Measurements from ENCODE around the gene KLHL21. TPM values are rescaled to one million over a fixed set of nuclear protein-coding genes. Genes with fewer than 3 reads are reported as not detected.
"Not testable (repeated sequence)": the region's sequence is repeated elsewhere in the genome, so short reads cannot be mapped to it uniquely, and the experiment has no call there.

Gene KLHL21
- total RNA-seq, 1 experiment from 2014 or later = 21.6 TPM

GRCh38 chr1:6560267-6560666 lies 42.4 kb downstream of the KLHL21 start:
- no peaks in the 10 kb centered on the region for H3K36me3 Mint-ChIP-seq (ENCODE audit: insufficient read depth, unreplicated experiment)
- Histone ChIP-seq H3K36me3 (ENCODE audit: control insufficient read depth, insufficient read depth, low read length) (no peaks in the 10 kb centered on the region), H3K9me3 (no peaks in the 10 kb centered on the region), H3K4me3 (ENCODE audit: low read depth, low read length) (no peak overlapping the region), H3K4me1 (no peaks in the 10 kb centered on the region), H3K27me3 (replicated peaks; ENCODE audit: control insufficient read depth, insufficient read depth, low read length) (no peaks in the 10 kb centered on the region; the same call in 1 of the 2 replicates)
- no peaks in the 10 kb centered on the region for H3K9me3 Mint-ChIP-seq (ENCODE audit: unreplicated experiment)
- ChIA-PET POLR2A (no interaction called here), CTCF (no interaction called here)
- no peak overlapping the region for H3K27ac Mint-ChIP-seq (ENCODE audit: unreplicated experiment)
- intact Hi-C loops (cut with micrococcal nuclease; ENCODE audit: unreplicated experiment) = no loop called here
- H3K27me3 Mint-ChIP-seq (ENCODE audit: insufficient read depth, unreplicated experiment) = no peaks in the 10 kb centered on the region
- no peaks in the 10 kb centered on the region for H3K4me1 Mint-ChIP-seq (ENCODE audit: low read depth, unreplicated experiment)
- TF ChIP-seq CTCF (IDR thresholded peaks at IDR 0.05; ENCODE audit: insufficient read depth in 1 of 2, low read depth in 1 of 2, low read length in 1 of 2, severe bottlenecking in 1 of 2, unreplicated experiment in 1 of 2) = no peak
- no peak for DNase-seq
- no TSS peak for BruUV-seq (replicated peaks)
- no peak overlapping the region for H3K4me3 Mint-ChIP-seq (ENCODE audit: unreplicated experiment)

- BruUV-seq (replicated peaks); H3K9me3 ChIP-seq; H3K4me1 Mint-ChIP-seq (ENCODE audit: low read depth, unreplicated experiment); H3K27me3 ChIP-seq (replicated peaks; ENCODE audit: control insufficient read depth, insufficient read depth, low read length); DNase-seq; CTCF ChIA-PET; H3K36me3 Mint-ChIP-seq (ENCODE audit: insufficient read depth, unreplicated experiment); H3K9me3 Mint-ChIP-seq (ENCODE audit: unreplicated experiment); H3K27me3 Mint-ChIP-seq (ENCODE audit: insufficient read depth, unreplicated experiment); H3K36me3 ChIP-seq (ENCODE audit: control insufficient read depth, insufficient read depth, low read length); H3K27ac Mint-ChIP-seq (ENCODE audit: unreplicated experiment); H3K4me1 ChIP-seq; POLR2A ChIA-PET; H3K4me3 Mint-ChIP-seq (ENCODE audit: unreplicated experiment); H3K4me3 ChIP-seq (ENCODE audit: low read depth, low read length): not testable (repeated sequence)
- intact Hi-C loops (cut with micrococcal nuclease; ENCODE audit: unreplicated experiment) = loop anchor here (10.0 kb wide), 1 partner anchor 46 kb away; the partner anchor contains the start of gene KLHL21
These were observed 43.5 kb downstream of the KLHL21 start for GRCh38 chr1:6559161-6559560.

DNA sequence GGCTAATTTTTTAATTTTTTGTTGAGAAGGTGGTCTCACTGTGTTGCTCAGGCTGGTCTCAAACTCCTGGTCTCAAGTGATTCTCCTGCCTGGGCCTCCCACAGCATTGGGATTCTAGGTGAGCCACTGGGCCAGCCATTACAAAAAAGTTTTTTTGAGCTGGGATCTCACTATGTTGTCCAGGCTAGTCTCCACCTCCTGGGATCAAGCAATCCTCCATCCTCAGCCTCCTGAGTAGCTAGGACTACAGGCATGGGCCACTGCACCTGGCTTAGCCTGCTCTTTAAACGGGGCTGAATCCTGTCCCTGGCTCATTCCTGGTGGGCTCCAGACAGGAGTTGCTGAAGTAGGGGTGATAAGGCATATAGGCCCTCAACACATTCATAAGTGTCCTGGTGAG lies 45.1 kb downstream of the KLHL21 start:
- H3K4me3 ChIP-seq (ENCODE audit: low read depth, low read length) = no peak overlapping the region
- H3K4me3 Mint-ChIP-seq (ENCODE audit: unreplicated experiment) = no peak overlapping the region
- BruUV-seq (replicated peaks) = no TSS peak
- H3K27me3 ChIP-seq (replicated peaks; ENCODE audit: control insufficient read depth, insufficient read depth, low read length) = no peaks in the 10 kb centered on the region; the same call in 1 of the 2 replicates
- peaks cover 7% of the 10 kb centered on the region for H3K36me3 Mint-ChIP-seq (ENCODE audit: insufficient read depth, unreplicated experiment)
- peaks cover 5% of the 10 kb centered on the region for H3K4me1 Mint-ChIP-seq (ENCODE audit: low read depth, unreplicated experiment)
- no peak for TF ChIP-seq CTCF (IDR thresholded peaks at IDR 0.05; ENCODE audit: insufficient read depth in 1 of 2, low read depth in 1 of 2, low read length in 1 of 2, severe bottlenecking in 1 of 2, unreplicated experiment in 1 of 2)
- DNase-seq = no peak
- H3K4me1 ChIP-seq = peaks cover 5% of the 10 kb centered on the region; the same call in 1 of the 2 replicates
- no peaks in the 10 kb centered on the region for H3K9me3 Mint-ChIP-seq (ENCODE audit: unreplicated experiment)
- intact Hi-C loops (cut with micrococcal nuclease; ENCODE audit: unreplicated experiment) = loop anchor here (10.0 kb wide), 1 partner anchor 47 kb away; the partner anchor contains the start of gene KLHL21
- CTCF ChIA-PET = no interaction called here
- no peaks in the 10 kb centered on the region for H3K9me3 ChIP-seq
- no peak overlapping the region for H3K27ac Mint-ChIP-seq (ENCODE audit: unreplicated experiment)
- POLR2A ChIA-PET = no interaction called here
- no peaks in the 10 kb centered on the region for H3K27me3 Mint-ChIP-seq (ENCODE audit: insufficient read depth, unreplicated experiment)
- no peaks in the 10 kb centered on the region for H3K36me3 ChIP-seq (ENCODE audit: control insufficient read depth, insufficient read depth, low read length)

All from Caco-2 (cell line).